GM20431 (cell line): ENCODE results near the gene MYH16.
"Not testable (repeated sequence)": the region's sequence is repeated elsewhere in the genome, so short reads cannot be mapped to it uniquely, and the experiment has no call there.

ENCODE experiments used
- in situ Hi-C: fragments of 300-500 bp; cut with MseI, MboI; formaldehyde crosslinking; loops from one replicate; pipeline ENCODE4 v1.15.0; 2020; ENCODE audit warnings: low sequenced_read_pairs; ENCODE audit not compliant: unreplicated experiment

The MYH16 gene

DNA sequence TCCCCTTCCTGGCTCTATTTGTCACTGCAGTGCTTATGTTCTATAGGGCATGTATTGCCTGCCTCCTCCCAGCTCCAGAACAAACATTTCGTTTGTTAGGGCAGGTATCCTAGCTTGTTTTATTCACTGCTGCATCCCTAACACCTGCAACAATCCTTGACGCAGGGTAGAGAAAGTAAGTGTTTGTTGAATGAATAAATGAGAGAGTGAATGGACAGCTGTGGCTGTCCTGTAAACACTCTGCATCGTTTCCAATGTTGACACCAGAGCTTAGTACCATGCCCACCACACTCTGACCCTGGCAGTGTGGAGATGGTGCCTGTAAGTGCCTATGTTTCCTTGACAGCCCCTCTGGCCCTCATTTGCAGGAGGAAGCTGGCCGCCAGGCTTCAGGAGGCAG lies 21.0 kb downstream of the MYH16 start:
- in situ Hi-C loops = no loop called here

DNA sequence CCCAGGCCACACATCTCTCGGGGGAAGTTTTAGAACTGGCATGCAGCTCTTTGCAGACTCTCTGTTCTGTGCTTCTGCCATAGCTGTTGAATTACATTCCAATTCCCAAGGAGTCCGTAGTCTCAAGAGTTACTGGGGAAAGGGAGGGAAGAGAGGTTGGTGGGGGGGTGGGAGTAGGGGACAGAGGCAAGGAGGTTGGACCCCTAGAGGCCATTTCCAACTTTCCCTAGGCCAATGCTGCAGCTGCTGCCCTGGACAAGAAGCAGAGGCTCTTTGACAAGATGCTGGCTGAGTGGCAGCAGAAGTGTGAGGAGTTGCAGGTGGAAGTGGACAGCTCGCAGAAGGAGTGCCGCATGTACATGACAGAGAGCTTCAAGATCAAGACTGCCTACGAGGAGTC lies 23.8 kb downstream of the MYH16 start:
- in situ Hi-C loops = no loop called here

DNA sequence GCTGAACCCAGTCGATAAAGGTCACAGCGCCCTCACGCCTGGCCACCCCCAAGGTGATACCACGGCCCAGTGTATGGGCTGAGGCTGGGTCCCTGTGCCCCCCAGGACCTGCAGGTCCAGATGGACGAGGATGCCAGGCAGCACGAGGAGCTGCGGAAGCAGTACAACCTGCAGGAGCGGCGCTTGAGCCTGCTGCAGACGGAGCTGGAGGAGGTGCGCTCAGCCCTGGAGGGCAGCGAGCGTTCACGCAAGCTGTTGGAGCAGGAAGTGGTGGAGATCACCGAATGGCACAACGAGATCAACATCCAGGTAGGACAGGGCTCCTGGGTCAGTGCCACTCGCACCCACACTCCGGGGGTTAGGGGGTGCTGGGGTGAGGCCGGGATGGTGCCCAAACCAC lies 28.9 kb downstream of the MYH16 start:
- in situ Hi-C loops = no loop called here

DNA sequence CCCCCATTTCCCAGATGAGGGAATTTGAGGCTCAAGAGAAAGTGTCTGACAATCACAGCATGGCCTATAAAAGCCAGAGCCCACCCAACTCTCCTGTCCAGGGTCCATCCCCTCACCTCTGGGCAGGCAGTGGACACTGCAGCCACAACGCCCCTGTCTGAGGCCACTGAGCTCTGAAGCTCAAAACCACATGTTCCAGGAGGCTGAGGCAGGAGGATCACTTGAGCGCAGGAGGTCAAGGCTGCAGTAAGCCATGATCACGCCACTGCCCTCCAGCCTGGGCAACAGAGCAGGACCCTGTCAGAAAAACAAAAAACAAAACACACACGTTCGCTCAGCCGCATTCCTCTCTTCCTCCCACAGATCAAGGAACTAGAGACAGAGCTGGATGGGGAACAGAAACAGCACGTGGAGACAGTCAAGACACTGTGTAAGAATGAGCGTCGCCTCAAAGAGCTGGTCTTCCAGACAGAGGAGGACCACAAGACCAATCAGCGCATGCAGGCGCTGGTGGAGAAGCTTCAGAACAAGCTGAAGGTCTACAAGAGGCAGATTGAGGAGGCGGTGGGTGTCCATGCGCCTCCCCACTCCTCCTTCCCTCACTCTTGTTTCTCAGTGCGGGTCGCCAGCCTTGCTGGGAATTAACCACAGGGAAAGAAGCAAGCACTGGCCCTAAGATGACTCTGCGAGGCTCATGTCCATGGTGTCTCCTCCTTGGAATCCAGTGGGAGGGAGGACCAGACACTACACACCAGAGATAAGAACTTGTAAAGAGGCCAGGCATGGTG lies 33.0 kb downstream of the MYH16 start:
- in situ Hi-C loops = no loop called here

DNA sequence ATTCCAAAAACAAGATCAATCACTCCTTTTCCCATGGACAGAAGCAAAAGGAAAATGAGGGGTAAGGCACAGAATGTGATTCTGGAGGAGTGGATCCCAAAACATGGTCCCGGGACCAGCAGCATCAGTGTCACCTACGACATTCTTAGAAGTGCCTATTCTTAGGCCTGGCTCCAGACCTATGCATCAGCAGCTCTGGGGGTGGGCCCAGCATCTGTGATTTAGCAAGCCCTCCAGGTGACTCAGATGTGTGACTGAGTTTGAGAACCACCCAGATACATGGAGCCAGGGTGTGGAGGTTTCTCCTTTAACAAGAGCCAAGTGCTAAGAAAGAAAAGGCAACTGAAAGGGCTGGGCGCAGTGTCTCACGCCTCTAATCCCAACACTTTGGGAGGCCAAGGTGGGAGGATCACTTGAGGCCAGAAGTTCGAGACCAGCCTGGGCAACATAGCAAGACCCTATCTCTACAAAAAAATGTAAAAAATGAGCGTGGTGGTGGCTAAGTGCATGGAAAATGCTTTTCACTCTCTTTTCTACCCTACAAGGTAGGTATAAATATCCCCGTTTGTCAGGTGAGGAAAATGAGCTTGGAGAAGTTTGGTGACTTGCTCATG lies 35.9 kb downstream of the MYH16 start:
- in situ Hi-C loops = no loop called here

DNA sequence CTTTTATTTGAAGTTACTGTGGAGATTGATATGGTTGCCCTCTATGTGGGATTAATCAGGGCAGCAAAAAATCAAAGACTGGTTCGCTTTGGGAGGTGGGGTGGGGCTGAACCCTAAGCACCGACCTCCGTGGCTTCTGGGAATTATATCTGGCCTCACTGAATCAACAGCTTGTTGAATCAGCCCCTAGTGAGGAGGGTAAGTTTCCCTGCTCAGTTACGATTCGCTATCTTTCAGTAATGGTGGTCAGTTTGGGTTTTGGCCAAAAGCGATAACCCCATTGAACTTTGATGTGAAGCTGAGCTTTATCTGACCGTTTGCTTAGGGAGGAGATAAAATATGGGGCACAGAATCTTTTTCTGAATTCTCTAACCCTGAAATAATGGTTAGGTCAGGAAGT lies 36.5 kb downstream of the MYH16 start:
- in situ Hi-C loops = no loop called here

DNA sequence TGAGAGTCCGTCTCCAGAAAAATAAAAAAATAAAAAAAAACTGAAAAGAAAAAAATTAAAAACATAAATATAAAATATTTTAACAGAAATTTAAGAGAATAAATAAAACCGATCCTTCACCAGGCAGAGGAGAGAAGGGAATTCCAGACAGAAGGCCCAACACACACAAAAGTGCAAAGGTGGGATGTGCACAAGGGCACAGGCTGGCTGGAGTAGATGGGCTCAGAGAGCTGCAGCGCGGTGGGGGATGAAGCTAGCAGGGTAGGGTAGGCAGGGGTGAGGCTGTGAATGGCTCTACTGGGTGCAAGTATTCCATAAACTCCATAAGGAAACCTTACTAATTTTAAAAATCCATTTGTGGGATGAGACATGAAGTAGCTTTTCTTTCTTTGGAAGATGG lies 37.4 kb downstream of the MYH16 start:
- in situ Hi-C loops = loop anchor here (5.0 kb wide), 1 partner anchor 268 kb away; no protein-coding TSS in a partner anchor

DNA sequence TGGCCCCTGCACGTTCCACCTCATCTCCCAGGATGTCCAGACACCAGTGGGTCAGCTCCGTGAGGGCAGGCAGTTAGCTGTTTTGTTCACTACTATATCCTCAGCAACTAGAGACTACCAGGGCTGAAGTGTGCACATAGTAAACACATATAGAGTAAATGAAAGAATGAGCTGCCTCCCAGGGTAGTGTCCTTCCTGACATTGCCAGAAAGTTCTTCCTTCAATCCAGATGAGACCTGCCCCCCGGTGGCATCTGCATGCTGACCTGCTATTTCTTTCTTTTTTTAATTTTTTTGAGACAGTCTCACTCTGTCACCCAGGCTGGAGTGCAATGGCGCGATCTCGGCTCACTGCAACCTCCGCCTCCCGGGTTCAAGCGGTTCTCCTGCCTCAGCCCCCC lies 39.1 kb downstream of the MYH16 start:
- in situ Hi-C loops = loop anchor here (5.0 kb wide), 1 partner anchor 269 kb away; no protein-coding TSS in a partner anchor

DNA sequence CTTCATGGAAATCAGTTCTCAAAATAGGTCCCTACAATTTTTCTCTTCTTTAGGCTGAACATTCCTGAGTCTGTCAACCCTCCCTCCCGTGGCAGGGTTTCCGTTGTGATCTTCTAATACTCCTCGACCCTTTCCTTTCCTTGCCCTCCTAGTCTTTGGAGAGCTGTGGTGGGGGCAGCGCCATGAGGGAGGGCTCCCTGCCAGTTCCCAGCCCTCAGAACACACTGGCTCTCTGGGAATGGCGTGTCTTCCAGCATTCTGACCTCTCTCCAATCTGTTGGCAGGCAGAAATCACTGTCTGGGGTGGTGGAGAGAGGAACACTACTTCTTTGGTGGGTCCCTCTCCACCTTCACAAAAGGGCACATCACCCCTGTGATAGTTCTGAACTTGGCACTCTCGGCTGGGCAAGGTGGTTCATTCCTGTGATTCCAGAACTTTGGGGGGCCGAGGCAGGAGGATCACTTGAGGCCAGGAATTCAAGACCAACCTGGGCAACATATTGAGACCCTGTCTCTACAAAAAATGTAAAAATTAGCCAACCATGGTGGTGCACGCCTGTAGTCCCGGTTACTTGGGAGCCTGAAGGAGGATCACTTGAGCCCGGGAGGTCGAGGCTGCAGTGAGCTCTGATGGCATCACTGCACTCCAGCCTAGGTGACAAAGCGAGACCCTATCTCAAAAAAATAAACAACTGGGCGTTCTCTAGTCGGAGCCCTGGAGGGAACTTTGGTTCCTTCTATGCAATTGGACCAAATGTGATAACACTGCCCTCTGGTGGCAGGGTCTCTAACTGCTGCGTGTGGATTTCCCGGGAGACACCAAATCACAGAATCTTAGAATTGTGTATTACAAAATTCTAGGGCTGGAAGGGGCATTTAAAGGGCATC lies 39.9 kb downstream of the MYH16 start:
- in situ Hi-C loops = loop anchor here (5.0 kb wide), 1 partner anchor 270 kb away; no protein-coding TSS in a partner anchor

DNA sequence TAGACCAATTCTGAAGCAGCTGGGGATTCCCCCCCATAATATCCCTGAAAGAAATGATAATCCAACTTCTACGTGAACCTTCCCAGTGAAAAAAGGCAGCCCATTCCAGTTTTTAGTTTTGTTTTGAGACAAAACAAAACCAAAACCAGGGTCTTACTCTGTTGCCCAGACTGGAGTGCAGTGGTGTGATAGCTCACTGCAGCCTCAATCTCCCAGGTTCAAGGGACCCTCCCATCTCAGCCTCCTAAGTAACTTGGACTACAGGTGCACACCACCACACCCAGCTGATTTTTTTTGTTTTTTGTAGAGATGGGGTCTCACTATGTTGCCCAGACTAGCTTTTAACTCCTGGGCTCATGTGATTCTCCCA lies 40.5 kb downstream of the MYH16 start:
- in situ Hi-C loops = loop anchor here (5.0 kb wide), 1 partner anchor 271 kb away; no protein-coding TSS in a partner anchor

DNA sequence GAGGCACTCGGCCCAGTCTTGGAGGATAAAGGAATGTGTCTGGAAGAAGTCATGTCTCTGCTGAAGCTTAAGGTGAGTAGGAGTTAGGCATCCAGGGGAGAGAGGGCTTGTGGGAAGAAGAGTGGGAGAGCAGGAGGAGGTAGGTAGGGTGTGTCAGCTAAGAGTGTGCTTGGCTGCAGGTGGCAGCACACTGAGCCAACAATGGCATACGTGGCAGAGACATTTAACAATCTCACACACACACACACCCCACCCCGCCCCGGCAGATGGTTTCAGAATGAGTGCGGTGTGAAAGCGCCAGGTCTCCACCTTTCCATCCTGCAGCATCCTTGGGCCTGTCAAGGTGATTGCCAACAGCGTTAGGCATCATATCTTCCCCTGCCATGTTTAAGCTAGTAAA lies 41.9 kb downstream of the MYH16 start:
- in situ Hi-C loops = loop anchor here (5.0 kb wide), 1 partner anchor 272 kb away; no protein-coding TSS in a partner anchor

DNA sequence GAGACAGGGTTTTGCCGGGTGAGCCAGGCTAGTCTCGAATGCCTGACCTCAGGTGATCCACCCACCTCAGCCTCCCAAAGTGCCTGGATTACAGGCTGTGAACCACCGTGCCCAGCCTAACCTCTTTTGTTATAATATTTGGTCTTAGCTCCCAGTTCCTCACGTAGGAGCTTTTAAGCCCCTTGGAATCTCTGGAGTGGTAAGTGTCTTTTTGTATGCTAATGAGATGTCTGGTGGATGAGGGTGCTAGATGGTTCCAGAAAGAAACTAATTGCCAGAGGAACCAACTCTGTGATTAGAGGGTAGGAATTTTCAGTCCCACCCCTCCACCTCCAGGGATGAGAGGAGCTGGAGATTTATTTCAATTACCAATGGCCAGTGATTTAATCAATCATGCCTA lies 47.7 kb downstream of the MYH16 start:
- in situ Hi-C loops = no loop called here

DNA sequence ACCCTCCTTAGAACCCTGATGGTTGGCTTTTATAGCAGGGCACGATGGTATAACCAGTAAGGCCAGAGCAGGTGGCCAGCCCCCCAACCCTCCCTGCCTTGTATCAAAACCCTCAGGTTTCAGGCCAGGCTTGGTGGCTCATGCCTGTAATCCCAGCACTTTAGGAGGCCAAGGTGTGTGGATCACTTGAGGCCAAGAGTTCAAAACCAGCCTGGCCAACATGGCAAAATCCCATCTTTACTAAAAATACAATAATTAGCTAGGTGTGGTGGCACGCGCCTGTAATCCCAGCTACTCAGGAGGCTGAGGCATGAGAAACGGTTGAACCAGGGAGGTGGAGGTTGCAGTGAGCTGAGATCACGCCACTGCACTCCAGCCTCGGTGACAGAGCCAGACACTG lies 50.0 kb downstream of the MYH16 start:
- in situ Hi-C loops = not testable (repeated sequence)

DNA sequence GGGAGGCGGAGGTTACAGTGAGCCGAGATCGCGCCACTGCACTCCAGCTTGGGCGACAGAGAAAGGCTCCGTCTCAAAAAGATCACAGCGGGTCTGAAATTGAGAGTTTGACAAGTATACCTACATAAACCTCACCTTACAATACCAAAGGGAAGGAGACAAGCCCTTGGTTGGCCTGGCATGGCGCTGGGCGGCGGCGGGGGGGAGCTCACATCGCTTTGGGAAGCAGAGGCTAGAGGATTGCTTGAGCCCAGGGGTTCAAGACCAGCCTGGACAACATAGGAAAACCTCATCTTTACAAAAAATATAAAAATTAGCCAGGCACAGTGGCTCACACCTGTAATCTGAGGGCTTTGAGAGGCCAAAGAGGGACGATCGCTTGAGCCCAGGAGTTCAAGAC lies 51.9 kb downstream of the MYH16 start:
- in situ Hi-C loops = no loop called here

DNA sequence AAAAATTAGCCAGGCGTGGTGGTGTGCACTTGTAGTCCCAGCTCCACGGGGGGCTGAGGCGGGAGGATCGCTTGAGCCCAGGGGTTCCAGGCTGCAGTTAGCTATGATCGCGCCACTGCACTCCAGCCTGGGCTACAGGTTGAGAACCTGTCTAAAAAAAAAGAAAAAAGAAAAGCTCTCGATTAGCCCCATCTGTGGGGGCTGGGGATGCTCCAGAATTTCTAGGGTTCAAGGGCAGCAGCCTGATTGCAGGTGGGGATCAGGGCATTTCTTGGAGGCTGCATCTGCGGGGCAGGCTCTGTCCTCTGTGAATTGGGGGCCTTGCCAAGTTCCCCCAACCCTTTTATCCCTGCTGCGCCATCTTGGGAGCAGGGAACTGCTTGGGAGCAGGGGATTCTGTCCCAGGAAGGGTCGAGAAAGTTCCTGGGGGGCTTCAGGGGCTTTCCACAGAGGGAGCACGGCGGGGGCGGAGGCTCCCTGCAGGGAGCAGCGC lies 52.4 kb downstream of the MYH16 start:
- in situ Hi-C loops = no loop called here

DNA sequence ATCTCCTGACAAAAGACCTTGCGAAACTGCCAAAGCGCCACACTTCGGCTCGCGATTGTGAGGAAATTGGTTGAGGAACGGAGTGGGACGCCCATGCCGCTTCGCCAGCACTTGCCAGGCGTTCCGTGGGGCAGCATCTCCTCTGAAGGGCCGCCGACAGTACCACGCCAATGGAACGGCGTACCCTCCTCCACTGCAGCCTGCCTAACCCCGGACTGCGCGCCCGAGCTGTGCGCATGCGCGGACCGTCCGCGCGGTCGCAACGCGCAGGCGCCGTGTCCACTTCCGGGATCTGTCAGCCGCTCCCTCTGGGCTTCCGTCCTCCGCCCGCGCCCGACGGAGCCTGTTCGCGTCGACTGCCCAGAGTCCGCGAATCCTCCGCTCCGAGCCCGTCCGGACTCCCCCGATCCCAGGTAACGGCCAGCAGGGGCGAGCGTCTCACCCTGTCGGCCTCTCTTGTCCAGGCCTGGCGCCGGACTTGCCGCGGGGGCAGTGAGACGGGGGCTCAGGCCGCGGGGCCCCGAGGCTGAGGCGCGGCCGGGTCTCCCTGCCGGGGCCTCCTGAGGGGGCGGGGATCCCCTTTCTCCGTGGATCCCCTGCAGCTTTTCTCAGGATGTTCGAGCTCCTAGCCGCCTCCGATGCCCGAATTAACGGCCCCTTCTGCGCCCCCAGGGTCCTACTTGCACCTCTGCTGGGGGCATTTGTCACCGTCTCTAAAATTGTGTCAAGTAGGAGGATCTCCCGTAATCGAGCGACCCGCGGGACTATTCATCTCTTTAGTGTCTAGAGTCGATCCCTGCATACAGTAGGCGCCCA lies 53.2 kb downstream of the MYH16 start, which contains the start of gene ARPC1A:
Gene ARPC1A, plus strand, starts transcription at position 307 of the 816 bp plus-strand sequence. CDS start 7,456 bp downstream, outside the sequence.
- in situ Hi-C loops = no loop called here

DNA sequence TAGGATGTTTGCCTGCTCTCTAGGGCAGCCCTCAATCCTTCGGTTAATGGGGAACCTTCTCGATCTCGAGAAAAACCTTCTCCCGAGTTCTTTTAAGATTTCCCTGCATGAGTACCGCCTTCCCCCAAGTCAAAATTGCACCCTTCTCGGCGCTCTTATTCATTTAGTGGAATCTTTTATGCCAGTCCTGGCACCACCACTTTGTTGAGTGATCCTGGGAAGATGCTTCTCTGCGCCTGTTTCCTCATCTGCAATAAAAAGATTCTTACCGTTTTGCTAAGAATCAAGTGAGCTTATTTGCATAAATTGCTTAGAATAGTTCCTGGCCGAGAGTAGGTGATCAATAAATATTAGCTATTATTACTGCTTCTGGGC lies 53.8 kb downstream of the MYH16 start:
- in situ Hi-C loops = no loop called here

DNA sequence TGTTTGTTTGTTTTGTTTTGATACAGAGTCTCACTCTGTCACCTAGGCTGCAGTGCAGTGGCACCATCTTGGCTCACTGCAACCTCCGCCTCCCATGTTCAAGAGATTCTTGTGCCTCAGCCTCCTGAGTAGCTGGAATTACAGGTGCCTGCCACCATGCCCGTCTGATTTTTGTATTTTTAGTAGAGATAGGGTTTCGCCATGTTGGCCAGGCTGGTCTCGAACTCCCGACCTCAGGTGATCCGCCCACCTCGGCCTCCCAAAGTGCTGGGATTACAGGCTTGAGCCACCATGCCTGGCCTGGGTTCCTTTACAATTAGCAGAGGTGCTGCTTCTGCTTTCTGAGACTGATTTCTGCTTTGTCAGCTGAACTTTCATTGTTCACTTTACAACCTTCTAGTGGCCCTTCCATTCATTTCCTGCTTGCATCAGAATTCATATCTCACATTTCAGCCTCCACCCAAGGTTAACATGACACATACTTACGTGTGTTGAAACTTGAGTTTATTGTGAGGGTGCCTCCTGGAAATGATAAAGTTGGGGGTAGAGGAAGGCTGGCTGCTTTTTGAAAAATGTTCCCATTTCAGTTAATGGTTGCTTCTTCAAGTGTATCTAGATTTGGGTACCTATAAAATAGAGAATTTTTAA lies 57.8 kb downstream of the MYH16 start:
- in situ Hi-C loops = not testable (repeated sequence)

DNA sequence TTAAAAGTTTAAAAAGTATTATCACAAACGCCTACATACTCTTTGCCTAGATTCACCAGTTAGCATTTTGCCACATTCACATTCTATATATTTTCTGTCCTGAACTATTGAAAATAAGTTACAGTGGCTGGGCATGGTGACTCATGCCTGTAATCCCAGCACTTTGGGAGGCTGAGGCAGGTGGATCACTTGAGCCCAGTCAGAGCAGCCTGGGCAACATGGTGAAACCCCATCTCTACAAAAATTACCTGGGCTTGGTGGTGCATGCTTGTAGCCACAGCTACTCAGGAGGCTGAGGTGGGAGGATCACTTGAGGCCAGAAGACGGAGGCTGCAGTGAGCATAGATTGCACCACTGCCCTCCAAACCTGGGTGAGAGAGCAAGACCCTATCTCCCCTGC lies 58.4 kb downstream of the MYH16 start:
- in situ Hi-C loops = no loop called here
